Lower leg skin (tissue), 4 donors: ENCODE results near the gene CHD1. TPM values are rescaled to one million over a fixed set of nuclear protein-coding genes. Genes with fewer than 3 reads are reported as not detected.
"Not testable (repeated sequence)": the region's sequence is repeated elsewhere in the genome, so short reads cannot be mapped to it uniquely, and the experiment has no call there.

Experiments used
- DNase-seq, 2 donors: peaks; one replicate each; pipeline ENCODE4 v3.0.0-alpha.2; 2019; ENCODE audit warnings: low spot score in 2 of 2
- H3K4me3 ChIP-seq: fragments of 200-600 bp; sonication (generic); 2 replicates; pipeline ENCODE4 v1.5.1; 2017; ENCODE audit warnings: mild to moderate bottlenecking, low read depth; ENCODE audit not compliant: poor library complexity, severe bottlenecking
- CTCF ChIP-seq, 3 donors: fragments of 450-650 bp; IDR thresholded peaks; one replicate each; pipeline ENCODE4 v1.5.1; 2016; ENCODE audit warnings: antibody characterized with exemption in 3 of 3, mild to moderate bottlenecking in 3 of 3, moderate library complexity in 2 of 3
- POLR2A ChIP-seq, 2 donors: fragments of 450-650 bp; IDR thresholded peaks; one replicate each; pipeline ENCODE4 v1.6.1; 2016 to 2017; ENCODE audit warnings: antibody characterized with exemption in 2 of 2, mild to moderate bottlenecking in 1 of 2, moderate library complexity in 1 of 2
- WGBS, 2 donors: methylation state at CpG; one replicate each; pipeline ENCODE4 v1.1.5; 2018; 5-methylcytosine and 5-hydroxymethylcytosine counted together
- intact Hi-C: fragments of 100-400 bp; cut with DNase I; formaldehyde crosslinking; loops from one replicate; pipeline ENCODE4 v1.15.0; 2023; ENCODE audit warnings: low total_unique reads
- total RNA-seq, 4 donors: library from RNA; depleted of rRNA; stranded (reverse); fragments of >200 nt; gene quantifications; one replicate each; pipeline ENCODE4 v1.1.0, GENCODE V29; 2016

CHD1 gene
- total RNA-seq, 4 donors from 2014 or later, result 40.8 to 46.8 (median 43.2) TPM

- TF ChIP-seq POLR2A (IDR thresholded peaks at IDR 0.05), result no peak
- no peak for TF ChIP-seq CTCF (IDR thresholded peaks at IDR 0.05)
- H3K4me3 ChIP-seq, result no peak overlapping the region
- intact Hi-C loops, result no loop called here
- DNase-seq, result no peak
- 92 to 93% methylated on average over 3 of the region's 3 CpGs for WGBS, 2 donors
Measured at GRCh38 chr5:98961665-98962344, 33.0 kb upstream of the CHD1 start.

- intact Hi-C loops, result no loop called here
- TF ChIP-seq POLR2A (IDR thresholded peaks at IDR 0.05), result no peak
- TF ChIP-seq CTCF (IDR thresholded peaks at IDR 0.05), result no peak
- WGBS, 2 donors, result 20 to 25% methylated on average over 2 of the region's 2 CpGs
- DNase-seq, result no peak
- H3K4me3 ChIP-seq, result no peak overlapping the region
Measured at GRCh38 chr5:98957307-98957706, 28.5 kb upstream of the CHD1 start.

GRCh38 chr5:98955888-98956287, 27.1 kb upstream of the CHD1 start:
- intact Hi-C loops, DNase-seq, H3K4me3 ChIP-seq: not testable (repeated sequence)
- 95 to 100% methylated on average over 3 of the region's 3 CpGs for WGBS, 2 donors

- whole genome bisulfite sequencing, 2 donors, result 89 to 100% methylated on average over 2 of the region's 2 CpGs
- H3K4me3 ChIP-seq, intact Hi-C loops, DNase-seq: not testable (repeated sequence)
Measured at GRCh38 chr5:98955471-98955870, 26.7 kb upstream of the CHD1 start.

- no peak for TF ChIP-seq CTCF (IDR thresholded peaks at IDR 0.05)
- no peak for TF ChIP-seq POLR2A (IDR thresholded peaks at IDR 0.05)
- 81% methylated on average over 5 of the region's 5 CpGs for WGBS, 2 donors
- intact Hi-C loops, result no loop called here
- H3K4me3 ChIP-seq, result no peak overlapping the region
- DNase-seq, result no peak
Measured at GRCh38 chr5:98954392-98955028, 25.7 kb upstream of the CHD1 start.

- WGBS, 2 donors, result 96 to 97% methylated on average over 3 of the region's 3 CpGs
- no peak overlapping the region for H3K4me3 ChIP-seq
- intact Hi-C loops, result no loop called here
Measured at GRCh38 chr5:98942847-98943246, 14.0 kb upstream of the CHD1 start.

More at GRCh38 chr5:98942847-98943246, 14.0 kb upstream of the CHD1 start:
- TF ChIP-seq POLR2A (IDR thresholded peaks at IDR 0.05), result no peak
- no peak for TF ChIP-seq CTCF (IDR thresholded peaks at IDR 0.05)
- no peak for DNase-seq
